ENCODE data around the gene TMA16. TPM values are rescaled to one million over a fixed set of nuclear protein-coding genes. Genes with fewer than 3 reads are reported as not detected.
"Not testable (repeated sequence)": the region's sequence is repeated elsewhere in the genome, so short reads cannot be mapped to it uniquely, and the experiment has no call there.

Gene TMA16
- 15.9 TPM for total RNA-seq

DNA sequence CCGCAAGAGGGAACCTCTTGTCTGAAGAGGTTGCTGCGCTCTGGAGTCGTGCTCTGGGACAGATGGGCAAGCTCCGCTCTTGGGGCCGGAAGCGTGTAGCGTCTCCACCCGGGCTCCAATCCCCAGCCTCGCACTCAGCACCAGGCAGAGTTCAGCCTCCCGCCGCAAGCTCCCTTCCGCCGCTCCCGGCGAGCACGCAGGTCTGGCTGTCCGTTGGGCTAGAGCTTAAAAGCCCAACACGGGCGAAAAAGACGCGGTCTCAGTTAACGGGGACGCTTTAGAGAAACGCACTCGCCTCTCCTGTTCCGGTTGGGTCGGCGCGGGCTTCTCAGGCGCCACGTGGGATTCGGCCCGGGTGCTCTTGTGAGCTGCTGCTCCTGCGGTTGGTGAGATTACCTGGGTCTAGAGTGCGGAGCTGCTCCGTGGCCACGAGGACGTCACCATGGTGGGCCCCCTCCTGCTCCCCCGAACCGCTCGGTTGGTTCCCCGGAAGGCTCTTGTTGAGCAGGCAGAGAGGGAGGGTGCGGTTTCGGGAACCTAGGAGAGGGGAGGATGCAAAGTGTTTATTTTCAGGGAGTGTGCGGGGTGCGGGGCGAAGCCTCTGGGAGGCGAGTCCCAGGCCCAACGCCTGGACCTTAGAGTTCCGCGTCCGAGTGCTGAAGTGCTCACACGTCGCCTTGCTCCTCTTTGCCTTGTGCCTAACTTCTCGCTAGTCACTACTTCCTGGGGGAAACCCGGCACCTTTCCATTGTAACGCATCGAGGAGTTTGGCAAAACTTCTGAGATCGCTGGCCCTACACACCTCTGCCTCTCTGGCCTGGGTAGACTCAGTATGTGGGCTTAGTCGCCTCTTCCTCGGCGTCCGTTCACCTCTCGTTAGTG is at the start of gene TMA16:
Gene TMA16, plus strand, starts transcription at position 331 of the 882 bp plus-strand sequence. Its CDS starts 112 bp downstream, at position 443.
- DNase-seq (ENCODE audit: low spot score in 2 of 2) (peak; percentile 36 to 72), FAIRE-seq (no peak)

DNA sequence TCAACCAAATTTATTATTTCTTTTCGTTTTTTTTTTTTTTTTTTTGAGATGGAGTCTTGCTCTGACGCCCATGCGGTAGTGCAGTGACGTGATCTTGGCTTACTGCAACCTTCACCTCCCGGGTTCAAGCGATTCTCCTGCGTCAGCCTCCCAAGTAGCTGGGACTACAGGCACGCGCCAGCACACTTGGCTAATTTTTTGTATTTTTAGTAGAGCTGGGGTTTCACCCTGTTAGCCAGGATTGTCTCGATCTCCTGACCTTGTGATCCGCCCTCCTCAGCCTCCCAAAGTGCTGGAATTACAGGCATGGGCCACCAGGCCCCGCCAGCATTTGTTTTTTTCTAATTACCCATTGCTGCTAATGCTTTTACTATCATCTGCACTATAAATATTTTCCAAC is 47.5 kb upstream of the TMA16 start:
- DNase-seq (ENCODE audit: low spot score in 2 of 2); FAIRE-seq: not testable (repeated sequence)

DNA sequence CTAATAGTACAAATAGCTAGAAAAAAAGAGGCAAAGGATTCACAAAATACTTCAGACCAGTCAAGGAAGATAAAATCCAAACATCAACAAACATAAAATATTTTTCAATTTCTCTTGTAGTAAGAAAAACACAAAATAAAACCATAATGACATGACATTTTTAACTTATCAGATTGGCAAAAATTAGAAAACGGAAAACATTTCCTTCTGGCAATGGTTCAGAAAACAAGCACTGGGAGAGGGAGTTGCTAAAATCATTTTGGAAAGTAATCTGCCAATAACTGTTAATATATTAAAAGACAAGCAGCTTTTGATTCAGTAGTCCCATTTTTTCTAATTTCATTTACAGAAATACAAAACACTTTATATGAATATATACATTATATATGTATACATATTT is 47.0 kb upstream of the TMA16 start:
- peak; percentile 6 for FAIRE-seq

DNA sequence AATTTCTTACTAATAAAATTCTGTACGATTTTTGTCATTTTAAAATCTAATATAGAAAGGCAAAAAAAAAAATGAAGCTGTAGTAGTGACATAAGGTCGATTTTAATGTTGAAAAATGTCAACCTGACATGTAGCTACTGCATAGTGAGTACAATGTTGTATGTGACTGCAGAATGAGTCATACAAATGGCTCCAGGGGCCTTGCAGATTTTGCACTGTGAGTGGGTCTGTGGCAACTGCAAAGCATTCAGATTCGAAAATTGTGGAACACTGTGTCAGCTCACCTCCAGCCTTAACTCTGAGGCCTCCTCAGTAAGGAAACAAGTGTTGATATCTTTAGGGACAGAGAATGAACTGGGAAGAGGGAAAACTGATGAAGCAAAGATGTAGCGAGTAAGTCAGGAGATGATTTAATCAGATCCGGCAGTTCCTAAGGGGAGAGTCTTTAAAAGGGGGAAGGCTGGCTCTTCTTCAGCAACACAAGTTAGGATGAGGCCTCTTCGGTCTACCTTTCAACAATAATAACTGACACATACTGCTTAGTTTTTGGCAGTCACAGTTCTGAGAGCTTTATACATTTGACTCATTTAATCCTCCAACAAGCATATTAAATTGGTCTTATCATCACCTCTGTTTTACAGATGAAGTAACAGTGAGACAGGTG is 45.8 kb upstream of the TMA16 start:
- DNase-seq (ENCODE audit: low spot score in 2 of 2) (no peak), FAIRE-seq (no peak)

More for the DNA sequence above, 47.0 kb upstream of the TMA16 start:
- DNase-seq (ENCODE audit: low spot score in 2 of 2), result no peak

DNA sequence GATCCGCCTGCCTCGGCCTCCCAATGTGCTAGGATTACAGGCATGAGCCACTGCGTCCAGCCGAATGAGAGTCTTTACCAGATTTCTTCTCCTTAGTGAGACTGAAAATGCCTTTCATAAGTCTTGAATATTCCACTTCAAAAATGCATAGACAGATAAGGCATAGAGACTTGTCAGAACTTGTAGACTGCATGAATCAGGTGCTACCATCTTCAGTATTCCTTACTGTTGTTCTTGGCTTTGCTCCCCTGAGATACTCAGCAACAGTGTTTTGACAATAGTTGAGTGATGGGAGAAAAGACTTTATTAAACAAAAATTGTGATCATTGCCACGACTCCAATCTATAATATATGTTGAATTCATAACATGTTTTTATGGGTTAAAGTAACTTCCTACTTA is 31.9 kb upstream of the TMA16 start:
- no peak for FAIRE-seq
- no peak for DNase-seq (ENCODE audit: low spot score in 2 of 2)

DNA sequence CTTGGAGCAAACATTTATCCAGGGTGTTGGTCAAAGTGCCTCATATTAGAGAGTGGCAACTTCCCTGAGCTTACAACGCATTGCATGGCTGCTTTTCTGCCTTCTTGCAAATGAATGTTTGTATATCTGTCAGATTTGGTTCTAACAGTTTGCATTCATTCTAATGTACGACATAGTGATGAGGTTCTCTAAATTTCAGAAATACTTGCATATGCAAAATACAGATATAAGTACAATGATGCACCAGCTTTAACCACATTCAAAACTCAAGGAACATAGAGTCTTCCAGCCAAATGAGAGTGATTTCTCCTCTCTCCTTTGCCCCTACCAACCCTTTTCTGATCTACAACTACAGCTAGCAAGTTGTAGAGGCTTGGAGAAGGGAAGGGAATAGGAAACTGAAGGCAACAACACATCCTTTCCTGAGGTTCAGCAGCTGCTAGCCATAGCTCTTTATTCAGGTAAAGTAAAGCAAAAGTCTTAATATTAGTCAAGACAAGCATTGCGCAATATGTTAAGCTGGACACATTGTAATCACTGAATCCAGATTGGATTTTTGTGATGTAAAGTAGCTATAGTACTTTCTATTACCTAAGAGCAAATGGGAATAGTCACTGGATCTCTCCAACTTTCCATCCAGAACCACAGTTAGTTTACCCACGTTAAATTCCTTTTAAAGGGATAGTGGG is 27.3 kb upstream of the TMA16 start:
- FAIRE-seq (no peak), DNase-seq (ENCODE audit: low spot score in 2 of 2) (no peak)

DNA sequence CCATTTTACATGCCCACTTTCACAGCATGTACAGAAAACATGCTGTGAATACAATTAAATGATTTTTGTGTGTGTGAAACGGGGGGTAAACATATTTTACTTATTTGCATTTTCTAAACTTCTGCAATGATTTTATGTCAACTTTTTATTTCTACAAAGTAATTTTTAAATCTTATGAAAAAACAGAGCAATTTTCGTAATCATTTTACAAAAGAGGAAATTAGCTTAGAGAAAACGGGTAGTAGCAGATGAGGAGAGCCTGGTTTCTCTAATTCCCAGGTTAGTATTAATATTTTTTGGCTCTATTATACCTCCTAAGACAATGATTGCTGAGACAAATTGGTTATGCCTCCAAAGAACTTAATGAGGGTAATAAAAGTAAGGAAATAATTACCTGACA is 24.1 kb upstream of the TMA16 start:
- FAIRE-seq (no peak), DNase-seq (ENCODE audit: low spot score in 2 of 2) (no peak)

DNA sequence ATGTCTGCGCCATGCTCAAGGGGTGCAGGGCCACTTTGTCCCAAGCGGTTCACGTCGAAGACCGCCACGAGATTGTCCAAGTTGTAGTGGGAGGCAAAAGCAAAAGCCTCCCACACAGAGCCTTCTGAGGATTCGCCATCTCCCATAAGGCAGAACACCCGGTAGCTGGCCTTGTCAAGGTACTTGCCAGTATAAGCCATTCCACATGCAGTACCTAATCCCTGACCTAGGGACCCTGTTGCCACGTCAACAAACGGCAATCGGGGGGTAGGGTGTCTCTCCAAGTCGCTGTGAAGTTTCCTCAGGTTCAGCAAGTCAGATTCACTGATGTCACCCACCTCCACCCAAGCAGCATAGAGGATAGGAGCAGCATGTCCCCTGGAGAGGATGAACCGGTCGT is 21.4 kb upstream of the TMA16 start:
- DNase-seq (ENCODE audit: low spot score in 2 of 2) (no peak), FAIRE-seq (no peak)

DNA sequence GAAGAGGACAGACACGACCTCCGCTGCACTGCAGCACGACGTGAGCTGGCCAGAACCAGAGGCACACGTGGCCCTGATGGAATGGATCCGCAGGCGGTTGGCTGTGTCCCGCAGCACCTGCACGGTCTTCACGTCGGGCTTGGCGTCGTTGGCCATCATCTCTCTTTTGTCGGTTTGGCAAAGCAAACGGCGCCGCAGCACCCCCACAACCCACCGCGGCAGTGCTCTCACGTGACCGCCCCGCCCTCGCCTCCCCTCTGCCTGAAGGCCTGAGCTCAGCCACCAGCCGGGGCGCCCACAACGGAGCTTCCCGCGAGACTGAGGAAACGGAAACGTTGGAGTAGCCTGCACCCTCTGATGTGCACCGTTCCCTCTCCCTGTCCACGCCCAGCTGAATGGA is 20.9 kb upstream of the TMA16 start, which contains the start of gene TKTL2:
Gene TKTL2, minus strand, starts transcription at position 179 of the 400 bp plus-strand sequence. Its CDS starts 20 bp downstream, at position 159.
- FAIRE-seq (no peak), DNase-seq (ENCODE audit: low spot score in 2 of 2) (no peak)

DNA sequence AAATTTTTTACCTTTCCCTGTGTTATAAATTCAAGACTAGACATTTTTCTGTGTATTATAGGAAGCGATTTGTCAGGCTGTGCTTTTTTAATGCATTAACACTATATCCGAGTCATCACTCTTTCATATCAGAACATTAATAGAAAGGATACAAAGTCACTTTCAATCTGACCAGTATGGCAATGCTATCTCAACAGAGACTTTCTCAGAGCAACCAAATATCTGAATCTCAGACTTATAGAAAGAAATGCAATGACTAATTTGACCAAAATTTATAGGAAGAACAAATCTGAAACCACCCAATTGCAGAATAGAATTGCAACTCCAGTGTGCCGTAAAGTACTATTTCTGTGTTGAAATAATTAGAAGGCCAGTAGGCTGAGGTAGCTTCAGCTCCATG is 20.5 kb upstream of the TMA16 start:
- no peak for FAIRE-seq
- no peak for DNase-seq (ENCODE audit: low spot score in 2 of 2)

DNA sequence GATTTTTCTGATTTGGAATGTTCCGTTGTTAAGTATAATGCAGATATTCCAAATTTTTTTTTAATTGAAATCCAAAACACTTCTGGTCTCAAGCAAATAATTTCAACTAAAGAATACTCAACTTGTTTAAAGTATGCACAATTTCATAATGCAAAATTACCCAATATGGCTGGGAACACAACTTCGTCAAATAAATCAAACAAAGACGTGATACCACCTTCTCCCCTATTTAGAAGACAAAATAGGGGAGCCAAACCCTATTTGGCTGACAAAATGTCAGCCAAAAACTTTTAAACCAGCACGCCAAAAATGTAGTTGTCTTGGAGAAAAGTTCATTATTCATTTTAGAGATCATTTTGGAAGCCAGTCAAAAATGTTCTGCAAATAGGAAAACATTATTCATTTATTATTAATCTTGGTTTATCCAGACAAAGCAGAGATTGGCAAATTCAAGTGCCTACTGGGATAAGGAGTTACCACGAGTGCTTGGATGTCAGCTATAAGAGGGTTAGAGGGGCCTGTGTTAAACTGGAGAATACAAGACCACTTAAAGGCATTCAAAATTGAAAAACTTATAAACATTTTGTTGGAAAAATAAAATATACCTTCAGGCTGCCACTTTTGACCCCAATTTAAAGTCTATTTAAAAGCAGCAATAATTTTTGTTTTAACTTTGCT is 17.6 kb upstream of the TMA16 start:
- no peak for DNase-seq (ENCODE audit: low spot score in 2 of 2)
- no peak for FAIRE-seq

DNA sequence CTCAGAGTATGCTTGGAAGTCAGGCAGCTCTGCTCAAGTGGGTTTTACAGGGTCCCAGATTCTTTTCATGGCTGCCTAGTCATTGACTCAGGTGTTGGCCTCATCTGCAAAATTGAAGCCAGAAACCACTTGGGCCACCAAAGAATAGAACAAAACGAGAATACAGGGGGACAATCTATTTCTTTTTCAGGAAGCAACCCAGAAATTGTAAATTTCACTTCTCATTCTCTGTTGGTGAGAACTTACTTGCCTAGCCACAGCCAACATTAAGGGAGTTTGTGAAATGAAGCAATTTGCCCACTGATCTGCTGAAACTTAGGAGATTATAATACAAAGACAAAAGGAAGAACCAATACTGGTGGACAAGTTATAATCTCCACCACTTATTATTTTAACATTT is 12.3 kb upstream of the TMA16 start:
- DNase-seq (ENCODE audit: low spot score in 2 of 2) (no peak), FAIRE-seq (no peak)

DNA sequence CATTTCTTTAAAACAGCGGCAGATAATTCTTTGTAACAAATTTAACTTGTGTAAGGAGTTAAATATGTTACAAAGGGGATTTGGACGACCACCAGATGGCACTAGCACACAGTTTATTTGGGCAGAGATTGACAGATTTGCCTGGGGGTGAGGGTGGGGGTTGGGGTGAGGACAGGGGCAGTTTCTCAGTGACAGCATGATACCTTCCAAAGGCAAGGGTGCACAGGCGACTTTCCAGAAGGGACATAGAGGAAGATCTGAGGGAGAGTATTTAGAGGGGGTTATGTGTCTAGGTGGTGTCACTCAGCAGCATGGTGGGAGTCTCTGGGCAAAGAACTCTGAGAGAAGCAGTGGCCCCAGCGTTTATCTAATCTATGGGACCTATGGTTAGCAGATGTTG is 9.6 kb upstream of the TMA16 start:
- FAIRE-seq, result no peak
- peak; percentile 25 to 26 for DNase-seq (ENCODE audit: low spot score in 2 of 2)

DNA sequence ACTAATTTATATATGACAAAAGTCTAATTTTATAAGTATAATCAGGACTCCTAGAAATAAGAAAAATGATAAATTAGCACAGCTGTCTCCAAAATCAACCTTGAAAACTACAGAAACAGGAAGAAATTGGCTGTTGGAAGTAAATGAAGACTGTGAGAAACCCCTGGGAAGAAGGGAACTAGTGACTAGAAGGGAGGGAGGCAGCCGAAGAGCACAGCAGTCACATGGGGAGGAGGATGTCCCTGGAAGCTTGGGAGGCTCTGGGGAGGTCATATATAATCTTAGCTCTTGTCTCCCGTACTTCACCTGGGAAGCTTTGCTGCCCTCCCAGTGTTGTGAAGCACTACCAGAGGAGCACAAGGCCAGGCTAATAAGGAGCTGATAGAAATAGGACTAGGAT is 8.9 kb upstream of the TMA16 start:
- DNase-seq (ENCODE audit: low spot score in 2 of 2) (no peak), FAIRE-seq (no peak)

DNA sequence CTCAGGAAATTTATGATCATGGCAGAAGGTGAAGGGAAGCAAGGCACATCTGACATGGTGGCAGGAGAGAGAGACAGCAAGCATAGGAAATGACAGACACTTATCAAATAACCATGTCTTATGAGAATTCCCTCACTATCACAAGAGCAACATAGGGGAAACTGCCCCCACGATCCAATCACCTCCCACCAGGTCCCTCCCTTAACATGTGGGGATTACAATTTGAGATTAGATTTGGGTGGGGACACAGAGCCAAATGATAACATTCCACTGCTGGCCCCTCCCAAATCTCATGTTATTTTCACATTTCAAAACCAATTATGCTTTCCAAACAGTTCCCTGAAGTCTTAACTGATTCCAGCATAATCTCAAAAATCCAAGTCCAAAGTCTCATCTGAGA is 8.2 kb upstream of the TMA16 start:
- DNase-seq (ENCODE audit: low spot score in 2 of 2) (no peak), FAIRE-seq (no peak)

DNA sequence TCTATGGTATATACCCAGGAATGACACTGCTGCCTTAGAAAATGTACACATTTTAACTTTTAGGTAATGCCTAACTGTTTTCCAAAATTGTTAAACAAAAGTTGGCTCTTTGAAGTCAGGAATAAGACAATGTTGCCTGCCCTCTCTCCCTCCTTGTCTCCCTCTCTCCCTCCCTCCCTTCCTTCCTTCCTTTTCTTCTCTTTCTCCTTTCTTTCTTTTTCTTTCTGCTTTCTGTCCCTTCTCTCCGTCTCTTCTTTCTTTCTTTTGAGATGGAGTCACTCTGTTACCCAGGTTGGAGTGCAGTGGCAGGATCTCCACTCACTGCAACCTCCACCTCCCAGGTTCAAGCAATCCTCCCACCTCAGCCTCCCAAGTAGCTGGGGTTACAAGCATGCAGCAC is 4.6 kb upstream of the TMA16 start:
- DNase-seq (ENCODE audit: low spot score in 2 of 2) (no peak), FAIRE-seq (no peak)

DNA sequence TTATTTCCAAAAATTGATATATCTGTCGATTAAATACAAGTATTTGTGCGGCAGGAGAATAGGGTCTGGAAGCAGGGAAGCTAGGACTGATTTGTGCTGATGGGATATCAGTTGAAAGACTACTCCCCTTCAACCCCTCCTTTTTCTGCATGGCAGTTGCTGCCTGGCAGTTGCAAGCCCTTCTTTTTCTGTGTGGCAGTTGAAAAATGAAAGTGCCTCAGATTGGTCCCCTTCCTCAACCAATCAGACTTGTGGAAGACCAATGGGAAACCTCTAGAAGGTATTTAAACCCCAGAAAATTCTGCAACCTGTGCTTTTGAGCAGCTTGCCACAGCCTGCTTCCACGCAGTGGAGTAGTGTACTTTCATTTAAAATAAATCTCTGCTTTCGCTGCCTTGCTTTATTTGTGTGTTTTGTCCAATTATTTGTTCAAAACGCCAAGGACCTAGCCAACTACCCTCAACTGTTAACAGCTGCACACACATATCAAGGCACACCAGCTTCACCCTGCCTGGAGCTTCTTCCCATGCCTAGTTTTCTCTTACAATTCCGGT is 1.5 kb upstream of the TMA16 start:
- FAIRE-seq, result no peak

DNA sequence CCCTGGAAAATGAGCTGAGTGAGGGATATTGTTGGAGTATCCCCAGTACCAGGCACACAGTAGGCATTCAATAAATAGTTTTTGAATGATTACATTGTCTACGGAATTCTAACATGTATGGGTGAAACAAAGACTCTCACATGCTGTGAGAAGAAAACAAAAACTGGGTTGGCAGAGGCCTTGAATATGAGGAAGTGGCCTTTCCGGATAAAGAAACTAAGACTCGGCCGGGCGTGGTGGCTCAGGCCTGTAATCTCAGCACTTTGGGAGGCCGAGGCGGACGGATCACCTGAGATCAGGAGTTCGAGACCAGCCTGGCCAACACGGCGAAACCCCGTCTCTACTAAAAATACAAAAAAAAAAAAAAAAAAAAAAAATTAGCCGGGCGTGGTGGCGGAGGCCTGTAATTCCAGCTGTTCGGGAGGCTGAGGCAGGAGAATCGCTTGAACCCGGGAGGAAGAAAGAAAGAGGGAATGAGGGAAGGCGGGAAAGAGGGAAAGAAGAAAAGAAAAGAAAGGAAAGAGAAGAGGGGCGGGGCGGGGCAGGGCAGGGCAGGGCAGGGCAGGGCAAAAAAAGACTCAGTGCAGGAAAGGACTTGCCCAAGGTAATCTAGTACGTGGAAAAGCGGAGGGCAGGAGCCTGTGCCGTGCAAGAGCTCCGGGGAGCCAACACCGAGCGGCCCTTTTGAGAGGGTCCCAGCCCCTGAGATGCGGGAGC is 689 bp upstream of the TMA16 start:
- FAIRE-seq, result no peak
- no peak for DNase-seq (ENCODE audit: low spot score in 2 of 2)

More for the DNA sequence above, 1.5 kb upstream of the TMA16 start:
- no peak for DNase-seq (ENCODE audit: low spot score in 2 of 2)

DNA sequence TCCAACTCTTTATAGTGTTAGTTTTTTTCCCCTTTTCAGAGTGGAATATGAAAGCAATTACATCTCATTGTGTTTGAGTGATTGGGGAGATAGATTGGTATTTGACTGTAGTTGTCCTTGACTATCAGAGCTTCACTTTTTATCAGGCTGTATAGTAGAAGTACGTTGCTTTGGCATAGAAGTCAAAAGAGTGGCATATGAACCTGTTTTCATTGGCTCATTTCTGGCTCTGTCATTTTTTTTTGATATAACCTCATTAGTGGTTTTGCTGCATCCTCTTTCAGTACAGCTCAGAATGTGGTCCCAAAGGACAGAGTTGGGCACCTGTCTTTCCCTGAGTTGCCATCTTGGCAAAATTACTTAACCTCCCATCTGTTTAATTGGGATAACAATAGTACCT is 1.4 kb downstream of the TMA16 start:
- no peak for FAIRE-seq
- DNase-seq (ENCODE audit: low spot score in 2 of 2), result no peak

DNA sequence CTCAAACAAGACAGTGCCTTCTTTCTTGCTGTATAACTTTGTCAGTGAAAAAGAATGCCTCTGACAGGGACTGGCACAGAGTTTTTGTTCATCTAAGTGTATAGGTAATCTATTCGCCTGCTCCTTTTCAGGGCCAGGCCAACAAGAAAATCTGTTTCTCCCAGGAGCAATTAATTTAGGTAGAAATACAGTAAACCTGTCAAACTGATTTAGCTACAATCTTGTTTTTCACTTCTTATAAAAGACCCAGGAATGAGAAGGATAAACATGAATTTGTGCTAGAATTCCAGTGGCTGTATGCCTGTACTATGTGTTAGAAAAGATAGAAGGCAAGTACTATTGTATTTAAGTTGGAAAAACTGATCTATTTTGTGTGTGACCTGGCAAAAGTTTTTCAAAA is 6.1 kb downstream of the TMA16 start:
- FAIRE-seq (no peak), DNase-seq (ENCODE audit: low spot score in 2 of 2) (no peak)

Measured in frontal cortex (tissue), 4 donors.